ENCODE results near the gene CELA1.
A peak's percentile ranks its signal among the peaks of the same experiment; 100 is the strongest.
"Not testable (repeated sequence)": the region's sequence is repeated elsewhere in the genome, so short reads cannot be mapped to it uniquely, and the experiment has no call there.

The CELA1 gene

DNA sequence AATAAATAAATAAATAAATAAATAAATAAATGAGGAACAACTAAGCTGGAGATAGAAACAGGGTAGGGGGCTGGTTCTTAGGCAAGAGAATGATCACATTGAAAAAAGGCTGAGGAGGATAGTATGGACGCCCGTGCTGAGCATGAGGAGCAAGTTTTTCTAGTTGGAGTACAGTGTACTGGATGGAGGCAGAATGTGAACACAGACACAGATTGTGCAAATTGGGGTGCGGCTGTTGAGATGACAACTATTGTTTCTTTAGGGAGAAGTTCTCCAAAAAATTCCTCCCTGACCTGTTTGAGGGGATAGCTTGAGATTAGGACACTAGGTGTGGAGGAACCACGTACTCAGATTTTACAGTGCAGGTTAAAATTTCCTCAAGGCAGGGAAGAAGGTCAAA, 21.5 kb downstream of the CELA1 start:
- H3K4me1 ChIP-seq (ENCODE audit: control insufficient read depth, insufficient read depth, low read length, poor library complexity, severe bottlenecking), result peaks cover 27% of the 10 kb centered on the region
- H3K9me3 ChIP-seq (ENCODE audit: control insufficient read depth, low read length), result no peaks in the 10 kb centered on the region
- no peak overlapping the region for H3K4me3 ChIP-seq (ENCODE audit: extremely low read depth, insufficient read depth, low read length, poor library complexity, severe bottlenecking)
- H3K27ac ChIP-seq (ENCODE audit: low read depth, low read length, severe bottlenecking), result no peak overlapping the region
- WGBS, 2 experiments (ENCODE audit: insufficient coverage in 2 of 2), result 100% methylated on average over 1 to 3 of the region's 4 CpGs
- no peaks in the 10 kb centered on the region for H3K36me3 ChIP-seq (ENCODE audit: control insufficient read depth, insufficient read depth, low read length)

DNA sequence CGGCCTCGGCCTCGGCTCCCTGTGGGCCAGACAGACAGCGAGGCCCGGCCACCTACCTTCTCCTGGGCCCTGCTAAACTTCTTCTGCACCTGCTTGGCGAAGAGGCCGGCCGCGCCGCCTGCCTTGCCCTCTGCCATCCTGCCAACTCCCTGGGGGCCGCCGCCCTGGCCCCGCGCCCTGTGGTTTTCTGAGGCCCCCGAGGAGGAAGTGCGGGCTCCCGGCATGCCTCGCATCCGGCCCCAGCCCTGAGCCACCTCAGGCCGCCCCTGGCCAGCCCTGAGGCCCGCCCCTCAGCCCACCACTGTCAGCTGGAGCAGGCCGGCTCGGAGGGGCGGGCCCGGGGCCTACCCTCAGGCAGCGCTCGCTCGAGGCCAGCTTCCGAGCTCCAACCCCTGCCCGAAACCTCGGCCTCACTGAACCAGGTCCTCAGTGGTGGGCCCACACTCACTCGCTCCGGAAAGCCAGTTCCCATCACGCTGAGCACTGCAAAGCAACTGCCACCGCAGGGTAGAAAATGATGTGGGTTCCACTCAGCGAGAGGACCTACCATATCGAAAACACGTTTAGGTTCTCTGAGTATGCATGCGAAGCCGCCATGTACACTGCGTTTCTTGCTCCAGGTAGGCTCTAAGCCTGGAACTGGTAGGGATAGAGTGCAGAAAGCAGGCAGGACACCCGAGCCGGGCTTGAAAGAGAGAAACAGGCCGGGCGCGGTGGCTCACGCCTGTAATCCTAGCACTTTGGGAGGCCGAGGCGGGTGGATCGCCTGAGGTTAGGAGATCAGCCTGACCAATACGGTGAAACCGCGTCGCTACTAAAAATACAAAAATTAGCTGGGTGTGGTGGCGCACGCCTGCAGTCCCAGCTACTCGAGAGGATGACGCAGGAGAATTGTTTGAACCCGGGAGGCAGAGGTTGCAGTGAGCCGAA, 22.2 kb downstream of the CELA1 start, which contains the start of gene BIN2:
BIN2 (minus strand) TSS at position 209 of the 930 bp plus-strand sequence; CDS start at position 137, 72 bp downstream.
- 94 to 96% methylated on average over 41 to 59 of the region's 60 CpGs for WGBS, 2 experiments (ENCODE audit: insufficient coverage in 2 of 2)
- no peak within 1 kb of the TSS for H3K4me3 ChIP-seq (ENCODE audit: extremely low read depth, insufficient read depth, low read length, poor library complexity, severe bottlenecking)
- H3K9me3 ChIP-seq (ENCODE audit: control insufficient read depth, low read length), result no peaks in the 10 kb centered on the region
- H3K27ac ChIP-seq (ENCODE audit: low read depth, low read length, severe bottlenecking), result no peak within 1 kb of the TSS
- peaks cover 32% of the 10 kb centered on the region for H3K4me1 ChIP-seq (ENCODE audit: control insufficient read depth, insufficient read depth, low read length, poor library complexity, severe bottlenecking)
- H3K36me3 ChIP-seq (ENCODE audit: control insufficient read depth, insufficient read depth, low read length), result no peaks in the 10 kb centered on the region

DNA sequence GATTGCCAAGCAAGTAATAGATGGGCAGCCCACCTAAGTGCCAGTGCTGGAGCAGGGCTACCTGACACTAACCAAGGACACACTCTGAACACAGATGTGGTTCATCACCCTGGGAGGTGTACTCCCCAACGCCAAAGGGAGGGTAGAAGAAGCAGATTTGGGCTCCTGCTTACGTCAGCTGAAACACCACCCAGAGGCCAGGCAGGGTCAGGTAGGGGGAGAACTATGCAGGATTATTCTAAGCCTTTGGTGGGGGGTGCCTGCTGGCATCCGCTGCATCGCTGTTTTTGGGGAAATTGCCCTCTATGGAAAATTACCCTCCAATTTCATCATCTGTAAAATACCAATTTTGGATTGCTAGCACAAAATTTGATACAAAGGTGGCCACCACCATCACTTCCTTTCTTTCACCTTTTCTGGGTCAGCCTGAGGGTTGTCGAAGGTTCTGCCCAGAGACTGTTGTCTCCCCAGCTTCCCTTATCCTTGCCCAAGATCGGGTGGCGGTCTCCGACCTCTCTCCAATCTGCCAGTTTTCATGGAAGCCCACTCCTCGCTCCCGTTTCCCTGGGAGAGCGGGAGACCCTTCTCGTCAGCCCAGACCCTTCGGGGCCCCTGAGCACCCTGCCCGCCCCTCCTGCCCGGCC, 23.0 kb downstream of the CELA1 start:
- Histone ChIP-seq H3K4me1 (ENCODE audit: control insufficient read depth, insufficient read depth, low read length, poor library complexity, severe bottlenecking) (peaks cover 32% of the 10 kb centered on the region), H3K27ac (ENCODE audit: low read depth, low read length, severe bottlenecking) (no peak overlapping the region), H3K4me3 (ENCODE audit: extremely low read depth, insufficient read depth, low read length, poor library complexity, severe bottlenecking) (no peak overlapping the region), H3K36me3 (ENCODE audit: control insufficient read depth, insufficient read depth, low read length) (no peaks in the 10 kb centered on the region), H3K9me3 (ENCODE audit: control insufficient read depth, low read length) (no peaks in the 10 kb centered on the region)
- WGBS, 2 experiments (ENCODE audit: insufficient coverage in 2 of 2), result 95 to 98% methylated on average over 9 to 13 of the region's 15 CpGs

DNA sequence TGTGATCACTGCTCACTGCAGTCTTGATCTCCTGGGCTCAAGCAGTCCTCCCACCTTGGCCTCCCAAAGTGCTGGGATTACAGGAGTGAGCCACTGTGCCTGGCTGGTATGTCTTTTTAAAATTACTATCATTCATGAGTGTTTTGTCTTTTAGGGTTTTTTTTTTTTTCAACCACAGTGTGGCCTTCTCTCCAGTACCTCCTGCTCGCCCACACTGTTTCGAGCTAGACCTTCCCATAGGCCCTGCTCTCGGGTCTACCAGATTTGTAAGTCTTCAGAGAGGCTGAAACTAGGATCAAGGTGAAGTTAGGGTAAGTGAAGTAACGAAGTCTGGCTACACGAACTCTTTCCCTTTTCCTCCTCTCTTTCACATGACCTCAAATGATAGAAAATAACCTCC, 24.0 kb downstream of the CELA1 start:
- 100% methylated on average over 1 of the region's 5 CpGs; no CpG with 5 or more reads in 1 of the 2 experiments for WGBS, 2 experiments (ENCODE audit: insufficient coverage in 2 of 2)
- Histone ChIP-seq H3K36me3 (ENCODE audit: control insufficient read depth, insufficient read depth, low read length) (no peaks in the 10 kb centered on the region), H3K27ac (ENCODE audit: low read depth, low read length, severe bottlenecking) (no peak overlapping the region), H3K9me3 (ENCODE audit: control insufficient read depth, low read length) (no peaks in the 10 kb centered on the region), H3K4me3 (ENCODE audit: extremely low read depth, insufficient read depth, low read length, poor library complexity, severe bottlenecking) (no peak overlapping the region), H3K4me1 (ENCODE audit: control insufficient read depth, insufficient read depth, low read length, poor library complexity, severe bottlenecking) (peaks cover 32% of the 10 kb centered on the region)

DNA sequence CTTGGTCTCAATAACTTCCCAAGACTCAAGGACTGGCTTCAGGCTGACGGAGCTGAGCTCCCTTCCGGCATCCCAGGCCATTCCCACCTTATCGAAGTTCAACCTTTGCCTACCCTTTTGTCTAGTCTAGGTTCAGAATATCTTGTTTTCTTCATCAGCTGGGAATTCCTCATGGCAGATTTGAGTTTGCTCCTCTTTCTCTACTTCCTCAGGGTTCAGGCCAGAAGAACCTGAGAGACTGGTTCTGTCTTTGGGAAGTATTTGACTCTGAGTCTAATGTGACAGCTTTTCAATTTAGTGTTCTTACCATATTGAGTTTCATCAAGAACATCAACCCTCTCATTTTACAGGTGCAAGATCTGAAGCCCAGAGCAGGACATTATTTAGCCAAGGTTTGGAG, 24.6 kb downstream of the CELA1 start:
- H3K4me3 ChIP-seq (ENCODE audit: extremely low read depth, insufficient read depth, low read length, poor library complexity, severe bottlenecking), result no peak overlapping the region
- 94 to 100% methylated on average over 3 of the region's 3 CpGs for WGBS, 2 experiments (ENCODE audit: insufficient coverage in 2 of 2)
- peaks cover 26% of the 10 kb centered on the region for H3K4me1 ChIP-seq (ENCODE audit: control insufficient read depth, insufficient read depth, low read length, poor library complexity, severe bottlenecking)
- no peaks in the 10 kb centered on the region for H3K36me3 ChIP-seq (ENCODE audit: control insufficient read depth, insufficient read depth, low read length)
- H3K27ac ChIP-seq (ENCODE audit: low read depth, low read length, severe bottlenecking), result no peak overlapping the region
- H3K9me3 ChIP-seq (ENCODE audit: control insufficient read depth, low read length), result no peaks in the 10 kb centered on the region

DNA sequence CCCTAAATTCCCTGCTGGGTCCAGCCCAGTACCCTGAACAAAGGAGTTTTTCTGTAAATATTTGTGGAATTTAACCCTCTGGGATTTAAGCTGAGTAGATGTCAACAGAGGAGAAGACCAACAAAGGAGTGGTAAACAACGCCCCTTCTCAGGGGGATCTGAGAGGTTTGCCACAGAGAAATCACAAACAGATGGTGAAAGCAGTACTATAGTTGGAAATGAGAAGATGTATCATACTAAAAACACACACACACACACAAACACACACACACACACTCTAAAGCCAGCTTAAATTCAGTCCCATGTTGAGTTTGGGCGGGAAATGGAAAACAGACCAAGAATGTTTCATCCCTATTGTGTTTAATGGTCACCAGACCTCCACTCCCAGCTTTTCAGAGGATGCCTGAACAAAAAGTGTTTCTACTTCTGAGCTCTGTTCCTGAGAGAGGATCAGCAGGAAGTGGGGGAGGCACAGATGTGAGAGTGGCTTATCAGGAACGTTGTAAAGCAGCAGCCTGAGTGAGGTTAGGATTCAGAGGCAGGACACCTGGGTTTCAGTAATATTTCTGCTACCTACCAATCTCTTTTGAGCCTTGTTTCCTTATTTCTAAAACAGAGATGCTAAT, 25.7 kb downstream of the CELA1 start:
- H3K27ac ChIP-seq (ENCODE audit: low read depth, low read length, severe bottlenecking), result peak overlapping the region; percentile 94
- 20 to 30% methylated on average over 1 to 2 of the region's 3 CpGs for WGBS, 2 experiments (ENCODE audit: insufficient coverage in 2 of 2)
- no peak overlapping the region for H3K4me3 ChIP-seq (ENCODE audit: extremely low read depth, insufficient read depth, low read length, poor library complexity, severe bottlenecking)

DNA sequence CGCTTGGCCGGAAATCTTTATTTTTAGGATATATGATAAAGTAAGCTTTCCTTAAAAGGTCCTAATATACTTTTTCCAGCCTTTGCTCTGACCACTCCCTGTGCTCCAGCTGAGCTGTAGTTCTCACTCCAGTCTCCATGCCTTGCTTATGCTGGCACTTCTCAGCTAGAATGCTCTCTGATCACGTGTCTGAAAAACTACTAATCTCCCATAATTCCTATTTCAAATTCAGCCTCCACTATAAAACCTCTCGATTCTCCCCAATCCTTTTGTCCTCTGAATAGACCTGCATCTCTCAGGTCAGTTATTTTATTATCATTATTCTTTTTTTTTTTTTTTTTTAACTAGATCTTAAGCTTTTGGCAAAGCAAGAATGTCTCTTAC, 26.2 kb downstream of the CELA1 start:
- Histone ChIP-seq H3K27ac (ENCODE audit: low read depth, low read length, severe bottlenecking) (peak overlapping the region; percentile 94), H3K4me1 (ENCODE audit: control insufficient read depth, insufficient read depth, low read length, poor library complexity, severe bottlenecking) (peaks cover 23% of the 10 kb centered on the region), H3K36me3 (ENCODE audit: control insufficient read depth, insufficient read depth, low read length) (no peaks in the 10 kb centered on the region), H3K4me3 (ENCODE audit: extremely low read depth, insufficient read depth, low read length, poor library complexity, severe bottlenecking) (no peak overlapping the region), H3K9me3 (ENCODE audit: control insufficient read depth, low read length) (no peaks in the 10 kb centered on the region)
- WGBS, 2 experiments (ENCODE audit: insufficient coverage in 2 of 2), result 20 to 53% methylated on average over 1 to 3 of the region's 4 CpGs

More for the DNA sequence above, 25.7 kb downstream of the CELA1 start:
- Histone ChIP-seq H3K4me1 (ENCODE audit: control insufficient read depth, insufficient read depth, low read length, poor library complexity, severe bottlenecking) (peaks cover 23% of the 10 kb centered on the region), H3K36me3 (ENCODE audit: control insufficient read depth, insufficient read depth, low read length) (no peaks in the 10 kb centered on the region), H3K9me3 (ENCODE audit: control insufficient read depth, low read length) (no peaks in the 10 kb centered on the region)

DNA sequence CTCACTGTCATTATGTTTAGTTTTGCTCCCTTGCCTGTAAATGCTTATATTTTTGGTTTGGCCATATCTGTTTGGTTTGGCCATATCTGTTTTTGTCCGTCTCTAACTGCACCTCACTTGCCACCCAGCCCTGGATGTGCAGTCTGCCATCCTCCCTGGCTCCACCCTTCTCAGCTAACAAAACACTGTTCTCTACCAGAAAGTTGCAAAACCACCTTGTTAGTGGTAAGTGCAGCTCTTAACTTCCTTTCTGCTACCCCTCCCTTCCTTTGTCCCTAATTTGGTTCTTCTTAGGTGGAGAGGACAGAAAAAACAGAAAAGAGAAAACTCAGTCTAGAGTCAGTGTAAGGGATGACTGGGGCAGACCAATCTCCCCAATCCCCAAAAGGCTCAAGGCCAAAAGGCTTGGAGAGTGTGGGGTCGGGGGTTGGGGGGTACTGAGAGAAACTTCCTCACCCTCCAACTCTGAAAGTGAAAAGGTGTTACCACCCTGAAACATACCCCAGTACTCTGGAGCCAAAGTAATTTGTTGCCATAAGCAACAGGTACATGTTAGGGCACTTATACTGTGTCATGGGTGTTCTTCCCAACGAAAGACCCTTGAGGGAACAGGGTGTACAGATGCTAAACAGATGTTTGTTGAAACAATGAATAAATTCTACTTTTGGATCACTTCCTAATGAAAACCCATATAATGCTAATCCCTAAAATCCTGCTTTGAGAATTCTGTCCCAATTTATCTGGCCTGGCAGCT, 27.5 kb downstream of the CELA1 start:
- 90% methylated on average over 2 of the region's 3 CpGs; no CpG with 5 or more reads in 1 of the 2 experiments for WGBS, 2 experiments (ENCODE audit: insufficient coverage in 2 of 2)
- Histone ChIP-seq H3K36me3 (ENCODE audit: control insufficient read depth, insufficient read depth, low read length) (no peaks in the 10 kb centered on the region), H3K9me3 (ENCODE audit: control insufficient read depth, low read length) (no peaks in the 10 kb centered on the region), H3K4me1 (ENCODE audit: control insufficient read depth, insufficient read depth, low read length, poor library complexity, severe bottlenecking) (peaks cover 23% of the 10 kb centered on the region), H3K4me3 (ENCODE audit: extremely low read depth, insufficient read depth, low read length, poor library complexity, severe bottlenecking) (no peak overlapping the region), H3K27ac (ENCODE audit: low read depth, low read length, severe bottlenecking) (no peak overlapping the region)

DNA sequence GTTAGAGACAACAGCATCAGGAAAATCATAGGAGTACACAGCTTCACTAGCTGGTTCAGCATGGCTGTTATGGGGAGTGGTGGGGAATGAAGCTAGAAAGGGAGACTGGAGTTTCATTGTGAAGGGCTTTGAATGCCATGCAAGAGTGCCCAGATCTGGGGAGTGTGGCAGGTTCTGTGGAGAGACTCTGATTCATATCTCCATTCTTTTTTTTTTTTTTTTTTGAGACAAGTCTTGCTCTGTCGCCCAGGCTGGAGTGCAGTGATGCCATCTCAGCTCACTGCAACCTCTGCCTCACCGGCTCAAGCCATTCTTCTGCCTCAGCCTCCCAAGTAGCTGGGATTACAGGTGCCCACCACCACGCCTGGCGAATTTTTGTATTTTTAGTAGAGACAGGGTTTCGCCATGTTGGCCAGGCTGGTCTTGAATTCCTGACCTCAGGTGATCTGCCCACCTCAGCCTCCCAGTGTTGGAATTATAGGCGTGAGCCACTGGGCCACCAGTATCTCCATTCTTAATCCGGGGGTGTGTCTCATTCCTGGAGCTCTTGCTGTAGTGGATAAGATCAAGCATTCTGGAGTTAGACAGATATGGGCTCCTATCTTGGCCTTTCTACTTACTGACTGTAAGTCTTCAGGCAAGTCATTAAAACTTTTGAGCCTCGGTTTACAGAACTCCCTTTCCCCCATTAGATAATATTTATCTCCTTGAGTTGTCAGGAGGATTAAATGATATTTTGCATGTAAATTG, 28.2 kb downstream of the CELA1 start:
- not testable (repeated sequence) for H3K4me3 ChIP-seq (ENCODE audit: extremely low read depth, insufficient read depth, low read length, poor library complexity, severe bottlenecking); H3K27ac ChIP-seq (ENCODE audit: low read depth, low read length, severe bottlenecking); H3K36me3 ChIP-seq (ENCODE audit: control insufficient read depth, insufficient read depth, low read length); H3K9me3 ChIP-seq (ENCODE audit: control insufficient read depth, low read length)
- H3K4me1 ChIP-seq (ENCODE audit: control insufficient read depth, insufficient read depth, low read length, poor library complexity, severe bottlenecking), result peaks cover 23% of the 10 kb centered on the region
- WGBS, 2 experiments (ENCODE audit: insufficient coverage in 2 of 2), result 88 to 91% methylated on average over 6 to 7 of the region's 8 CpGs

DNA sequence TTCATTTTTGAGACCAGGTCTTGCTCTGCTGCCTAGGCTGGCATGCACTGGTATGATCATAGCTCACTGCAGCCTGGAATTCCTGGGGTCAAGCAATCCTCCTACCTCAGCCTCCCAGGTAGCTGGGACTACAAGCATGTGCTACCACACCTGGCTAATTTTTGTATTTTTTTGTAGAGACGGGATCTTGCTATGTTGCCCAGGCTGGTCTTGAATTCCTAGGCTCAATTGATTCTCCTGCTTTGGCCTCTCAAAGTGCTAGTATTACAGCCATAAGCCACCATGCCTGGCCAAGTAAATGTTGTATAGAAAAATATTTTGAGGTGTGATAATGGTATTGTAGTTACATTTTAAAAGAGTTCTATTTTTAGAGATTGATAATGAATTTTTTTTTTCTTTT, 35.1 kb downstream of the CELA1 start:
- no peak overlapping the region for H3K4me3 ChIP-seq (ENCODE audit: extremely low read depth, insufficient read depth, low read length, poor library complexity, severe bottlenecking)

More for the DNA sequence above, 35.1 kb downstream of the CELA1 start:
- H3K27ac ChIP-seq (ENCODE audit: low read depth, low read length, severe bottlenecking), result no peak overlapping the region
- 83 to 100% methylated on average over 1 of the region's 1 CpG for WGBS, 2 experiments (ENCODE audit: insufficient coverage in 2 of 2)
- no peaks in the 10 kb centered on the region for H3K9me3 ChIP-seq (ENCODE audit: control insufficient read depth, low read length)
- H3K36me3 ChIP-seq (ENCODE audit: control insufficient read depth, insufficient read depth, low read length), result no peaks in the 10 kb centered on the region
- peaks cover 3% of the 10 kb centered on the region for H3K4me1 ChIP-seq (ENCODE audit: control insufficient read depth, insufficient read depth, low read length, poor library complexity, severe bottlenecking)

Measured in mesodermal cell (in vitro differentiated cells).